ENCODE data around the gene RAP1GDS1. TPM values are rescaled to one million over a fixed set of nuclear protein-coding genes. Genes with fewer than 3 reads are reported as not detected.

The RAP1GDS1 gene
- total RNA-seq, 2 experiments from 2014 or later: 22.3 to 25.2 TPM

GRCh38 chr4:98493296-98493695 lies 232.1 kb downstream of the RAP1GDS1 start:
- Mint-ChIP-seq H3K36me3 (ENCODE audit: low read depth) (no peaks in the 10 kb centered on the region), H3K27ac (no peak overlapping the region), H3K4me1 (ENCODE audit: low read depth) (peaks cover 20% of the 10 kb centered on the region), H3K27me3 (no peaks in the 10 kb centered on the region), H3K9me3 (no peaks in the 10 kb centered on the region), H3K4me3 (no peak overlapping the region)
- ChIA-PET CTCF (interaction anchor here (1.1 kb wide), 1 partner anchor 26 kb away, joined by 3 read pairs; no protein-coding TSS in a partner anchor), POLR2A (no interaction called here)
- H3K9me3 ChIP-seq (ENCODE audit: control insufficient read depth in 1 of 2, insufficient read depth in 1 of 2, low read length in 2 of 2): no peaks in the 10 kb centered on the region
- H3K27me3 ChIP-seq (ENCODE audit: control insufficient read depth in 1 of 2, insufficient read depth in 2 of 2, low read length in 2 of 2): no peaks in the 10 kb centered on the region
- no peak overlapping the region for H3K4me3 ChIP-seq (ENCODE audit: low read length)
- H3K4me1 ChIP-seq (ENCODE audit: insufficient read depth, low read length): no peaks in the 10 kb centered on the region
- H3K27ac ChIP-seq (ENCODE audit: low read depth in 1 of 2, low read length in 2 of 2): no peak overlapping the region
- H3K36me3 ChIP-seq (ENCODE audit: insufficient read depth, low read length): no peaks in the 10 kb centered on the region
- TF ChIP-seq CTCF (IDR thresholded peaks at IDR 0.05): no peak
- intact Hi-C loops (cut with DNase I, micrococcal nuclease): no loop called here
- DNase-seq (no peak), ATAC-seq (ENCODE audit: poor library complexity) (no peak)

Other genes starting within 250 kb of the RAP1GDS1 start
- under 1 TPM; 0.22 to 0.28 TPM for gene STPG2, start 117.9 kb upstream of the RAP1GDS1 start, total RNA-seq

All from CD4-positive, alpha-beta T cell (primary cell).